ENCODE measurements around the gene CHRDL1.
"Not testable (repeated sequence)": the region's sequence is repeated elsewhere in the genome, so short reads cannot be mapped to it uniquely, and the experiment has no call there.

Gene CHRDL1, protein sequence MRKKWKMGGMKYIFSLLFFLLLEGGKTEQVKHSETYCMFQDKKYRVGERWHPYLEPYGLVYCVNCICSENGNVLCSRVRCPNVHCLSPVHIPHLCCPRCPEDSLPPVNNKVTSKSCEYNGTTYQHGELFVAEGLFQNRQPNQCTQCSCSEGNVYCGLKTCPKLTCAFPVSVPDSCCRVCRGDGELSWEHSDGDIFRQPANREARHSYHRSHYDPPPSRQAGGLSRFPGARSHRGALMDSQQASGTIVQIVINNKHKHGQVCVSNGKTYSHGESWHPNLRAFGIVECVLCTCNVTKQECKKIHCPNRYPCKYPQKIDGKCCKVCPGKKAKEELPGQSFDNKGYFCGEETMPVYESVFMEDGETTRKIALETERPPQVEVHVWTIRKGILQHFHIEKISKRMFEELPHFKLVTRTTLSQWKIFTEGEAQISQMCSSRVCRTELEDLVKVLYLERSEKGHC

DNA sequence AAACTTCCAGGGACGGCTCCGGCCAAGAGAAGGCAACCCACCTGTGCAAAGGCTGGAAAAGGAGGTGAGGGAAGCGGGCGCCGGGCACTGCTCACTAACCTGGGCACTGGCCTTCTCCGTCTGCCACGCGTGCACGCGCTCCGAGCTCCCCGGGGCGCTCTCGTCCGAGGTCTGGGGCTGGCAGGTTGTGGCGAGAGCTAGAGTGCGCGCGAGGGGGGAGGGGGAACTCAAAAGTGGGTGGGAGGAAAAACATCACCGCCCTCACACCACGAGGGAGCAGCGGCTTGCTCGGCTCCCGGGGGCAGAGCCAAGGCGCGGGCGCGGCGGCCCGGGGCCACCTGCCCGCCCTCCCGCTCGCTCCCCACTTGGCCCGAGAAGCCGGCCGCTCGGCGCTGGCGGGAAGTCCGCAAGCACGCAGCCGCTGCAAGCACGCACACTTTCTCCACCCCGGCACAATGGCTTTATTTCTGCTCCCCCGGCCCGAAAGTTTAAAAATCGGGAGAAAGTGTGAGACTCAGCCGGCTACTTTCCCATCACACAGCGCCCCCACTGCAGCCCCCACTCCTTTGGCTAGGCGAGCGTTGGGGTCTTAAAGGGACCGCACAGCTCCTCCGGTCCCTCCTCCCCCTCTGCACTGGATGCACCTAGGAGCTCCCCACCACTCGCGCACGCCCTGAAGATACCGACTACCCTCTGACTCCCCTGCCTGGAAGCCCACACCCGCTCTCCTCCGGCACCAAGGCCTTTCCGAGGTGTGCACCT is at the start of gene CHRDL1:
Gene CHRDL1 (minus strand): TSS at position 173 of the 762 bp plus-strand sequence. CDS start 3,636 bp downstream, outside the sequence.
- no peak for DNase-seq

DNA sequence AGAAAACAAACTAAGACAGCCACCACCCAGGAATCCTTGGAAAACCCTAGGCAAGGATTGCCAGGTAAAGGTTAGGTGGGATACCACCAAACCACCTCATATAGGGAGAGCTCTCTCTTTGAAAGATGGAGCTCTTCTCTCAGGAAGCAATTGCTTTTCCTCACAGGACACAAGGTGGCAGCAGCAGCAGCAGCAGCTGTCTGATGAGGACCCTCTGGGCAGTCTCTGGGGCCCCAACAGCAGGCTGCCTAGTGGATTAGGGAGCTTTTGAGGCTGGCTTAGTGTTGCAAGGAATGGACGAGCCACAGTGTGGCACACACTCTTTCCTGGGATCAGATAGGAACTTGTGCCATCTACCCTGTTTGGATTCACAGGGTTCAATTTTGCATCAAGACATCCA is 41.4 kb upstream of the CHRDL1 start:
- DNase-seq: no peak

DNA sequence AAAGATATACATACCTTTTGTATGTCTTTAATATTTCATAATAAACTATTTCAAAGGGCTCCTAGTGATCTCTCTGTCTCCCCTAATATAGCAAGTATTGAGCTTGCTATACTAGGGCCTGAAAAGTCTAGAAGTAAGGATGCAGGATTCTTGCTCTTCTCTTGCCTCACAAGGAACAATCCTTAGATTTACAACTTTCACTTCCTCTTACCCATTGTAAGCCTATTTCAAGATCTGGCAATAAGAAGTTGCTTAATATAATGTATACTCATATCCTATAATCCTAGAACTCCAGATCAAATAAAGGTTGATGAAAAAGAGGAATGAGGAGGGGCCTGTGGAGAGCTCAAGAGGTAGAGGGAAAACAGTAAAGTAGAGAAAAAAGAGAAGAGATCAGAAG is 40.8 kb upstream of the CHRDL1 start:
- DNase-seq: no peak

DNA sequence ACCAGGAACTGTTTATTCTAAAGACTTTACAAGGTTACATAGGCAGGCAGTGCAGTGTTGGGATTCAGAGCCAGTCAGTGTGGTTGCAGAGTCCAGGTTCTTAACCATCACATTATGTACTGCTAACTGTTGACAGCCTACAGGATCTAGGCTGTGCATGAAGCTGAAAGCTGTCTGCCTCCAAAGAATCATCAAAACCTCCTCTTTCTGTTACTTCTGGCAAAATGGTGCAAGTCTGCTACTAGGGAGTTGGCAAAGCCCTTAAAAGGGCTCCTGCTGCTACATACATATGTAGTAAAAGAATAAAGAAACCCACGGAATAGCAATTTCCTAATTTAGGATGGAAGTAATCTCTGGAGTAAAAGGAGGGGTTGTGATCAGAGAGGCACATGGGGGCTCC is 40.4 kb upstream of the CHRDL1 start:
- no peak for DNase-seq

DNA sequence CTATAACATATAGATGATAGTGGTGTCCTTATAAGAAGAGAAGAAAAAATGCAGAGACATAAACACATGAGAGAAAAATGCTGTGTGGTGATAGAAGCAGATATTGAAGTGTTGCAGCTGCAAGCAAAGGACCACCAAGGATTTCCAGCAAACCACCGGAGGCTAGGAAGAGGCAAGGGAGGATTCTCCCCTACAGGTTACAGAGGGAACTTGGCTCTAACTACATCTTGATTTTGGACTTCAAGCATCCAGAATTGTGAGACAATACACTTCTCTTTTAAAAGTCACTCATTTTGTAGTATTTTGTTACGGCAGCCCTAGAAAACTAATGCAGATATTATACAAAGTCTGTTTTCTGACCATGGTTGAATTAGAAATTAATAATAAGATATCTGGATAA is 30.4 kb upstream of the CHRDL1 start:
- DNase-seq: no peak

DNA sequence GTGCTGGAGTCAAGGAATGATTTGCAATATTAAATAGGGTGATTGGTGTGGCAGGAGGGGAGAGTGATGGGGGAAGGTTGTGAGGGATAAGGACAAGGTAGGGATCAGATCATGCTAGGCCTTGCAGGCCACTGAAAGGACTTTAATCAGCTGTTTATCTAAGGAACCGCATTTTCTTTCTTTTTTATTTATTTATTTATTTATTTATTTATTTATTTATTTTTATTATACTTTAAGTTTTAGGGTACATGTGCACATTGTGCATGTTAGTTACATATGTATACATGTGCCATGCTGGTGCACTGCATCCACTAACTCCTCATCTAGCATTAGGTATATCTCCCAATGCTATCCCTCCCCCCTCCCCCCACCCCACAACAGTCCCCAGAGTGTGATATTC is 20.9 kb upstream of the CHRDL1 start:
- not testable (repeated sequence) for DNase-seq

DNA sequence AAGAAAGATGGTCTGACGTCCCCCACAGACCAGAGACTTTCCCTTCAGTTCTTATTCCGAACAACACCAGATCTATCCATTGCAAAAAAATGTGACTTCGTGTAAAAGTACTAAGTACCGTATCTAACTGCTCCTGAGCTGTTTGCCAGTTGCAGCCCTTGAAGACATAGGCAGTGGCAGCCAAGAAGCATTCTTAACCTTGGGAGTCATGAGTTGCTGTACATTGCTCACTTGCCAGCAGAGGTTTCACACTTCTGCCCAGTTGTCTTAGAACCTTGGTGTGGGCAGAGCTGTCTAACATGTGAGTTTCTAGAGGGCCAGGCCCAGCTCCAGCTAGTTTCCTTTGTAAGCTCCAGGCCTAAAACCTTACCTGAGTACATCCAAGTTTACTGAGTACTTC is 10.5 kb upstream of the CHRDL1 start:
- no peak for DNase-seq

DNA sequence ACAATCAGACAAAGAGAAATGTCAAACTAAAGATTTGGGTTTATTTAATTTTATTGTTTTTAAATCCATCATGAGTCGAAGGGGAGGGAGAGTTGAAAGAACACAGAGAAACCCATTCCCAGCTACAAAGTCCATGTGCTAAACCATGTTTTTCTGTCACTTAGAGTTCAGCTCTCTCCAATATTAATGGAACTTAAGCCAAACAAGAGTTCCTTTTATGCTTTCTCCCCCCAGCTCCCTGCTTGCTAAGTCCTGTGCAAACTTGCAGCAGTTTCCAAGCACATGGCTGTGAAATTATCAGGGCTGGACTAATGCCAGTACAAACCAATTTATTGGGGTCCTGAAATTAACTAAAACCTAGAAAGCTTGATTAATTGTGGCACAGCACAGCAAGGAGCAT is 9.7 kb upstream of the CHRDL1 start:
- DNase-seq: no peak

DNA sequence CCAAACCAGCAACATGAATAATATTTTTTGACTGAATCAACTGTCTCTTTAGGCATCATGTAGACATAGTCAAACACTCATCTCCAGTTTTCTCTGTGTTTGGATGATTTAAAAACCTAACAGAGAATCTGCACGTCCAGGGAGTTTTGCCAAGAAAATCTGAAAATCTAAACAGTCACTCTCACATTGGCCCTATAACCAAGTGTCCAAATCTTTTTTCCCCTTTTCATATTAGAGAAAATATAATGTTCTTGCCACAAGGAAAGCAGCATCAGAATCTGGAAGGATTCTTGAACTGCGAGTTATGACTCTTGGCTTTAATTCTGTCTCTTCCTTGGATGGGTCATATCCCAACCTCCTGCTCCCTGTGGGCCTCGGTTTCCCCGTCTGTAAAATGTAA is 8.8 kb upstream of the CHRDL1 start:
- no peak for DNase-seq

DNA sequence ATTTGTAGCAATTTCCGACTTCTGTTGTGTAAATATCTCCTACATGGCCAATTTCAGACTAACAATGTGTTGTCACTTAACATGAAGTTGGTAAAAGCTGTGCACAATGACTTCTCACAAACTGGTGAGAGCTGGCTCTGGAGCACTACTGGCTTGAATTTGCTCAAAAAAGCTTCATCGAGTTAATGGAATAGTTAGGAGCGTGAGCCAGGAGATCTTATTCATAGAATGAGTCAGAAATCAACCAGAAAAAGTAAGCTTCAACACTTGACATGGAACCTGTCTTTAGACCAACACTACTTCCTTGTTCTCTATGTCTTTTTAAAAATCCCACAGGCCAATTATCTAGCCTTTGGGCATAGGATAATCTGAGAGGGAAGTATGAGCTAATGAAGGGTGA is 7.9 kb upstream of the CHRDL1 start:
- DNase-seq: no peak

DNA sequence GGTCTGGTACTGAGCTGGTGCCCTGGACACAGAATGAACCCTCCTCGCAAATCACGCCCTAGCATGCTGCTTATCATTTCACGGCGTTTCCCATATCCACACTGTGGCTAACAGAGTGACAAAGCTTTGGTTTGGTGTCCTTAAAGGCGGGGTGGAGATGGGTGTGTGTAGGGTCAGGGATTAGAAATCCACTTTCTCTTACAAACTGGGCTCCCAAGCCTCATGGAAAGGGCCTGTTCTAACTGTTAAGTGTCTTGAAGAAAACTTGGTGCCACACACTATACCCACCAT is 735 bp upstream of the CHRDL1 start:
- DNase-seq: no peak

DNA sequence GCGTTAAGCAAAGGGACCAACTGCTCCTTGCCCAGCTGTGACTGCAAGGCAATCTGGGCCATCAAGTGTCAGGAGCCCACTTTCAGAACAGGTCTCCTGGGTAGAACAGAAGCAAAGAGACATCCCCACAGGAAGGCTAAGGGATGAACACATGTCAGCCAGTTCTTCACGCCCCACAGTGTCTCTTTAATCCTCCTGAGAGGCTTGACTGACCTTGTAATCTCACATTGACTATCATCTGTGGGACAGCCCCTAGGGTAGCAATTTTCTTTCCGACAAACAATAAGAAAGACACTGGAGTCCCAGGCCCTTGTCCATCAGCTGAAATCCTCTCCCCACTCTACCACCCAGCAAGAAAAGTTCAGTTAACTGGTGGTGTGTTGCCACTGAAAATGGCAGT is 1.0 kb downstream of the CHRDL1 start:
- no peak for DNase-seq

DNA sequence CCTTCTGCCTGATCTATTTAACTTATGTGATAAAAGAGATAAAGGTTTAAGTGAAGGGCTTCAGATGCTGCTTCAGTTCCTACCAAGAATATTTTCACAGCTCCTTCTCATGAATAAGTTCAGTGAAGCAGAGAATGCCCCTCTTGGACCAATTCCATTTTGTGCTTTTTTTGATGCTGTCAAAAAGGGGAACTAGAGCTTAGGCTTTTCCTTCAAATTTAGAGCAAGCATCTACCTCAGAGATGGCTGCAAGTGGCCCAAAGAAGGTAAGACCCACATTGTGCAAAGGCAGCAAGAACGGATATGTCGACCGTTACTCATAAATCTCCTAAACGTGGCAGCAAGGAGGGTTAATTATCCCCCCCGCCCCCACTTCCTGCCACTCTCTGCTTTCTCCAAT is 4.5 kb downstream of the CHRDL1 start:
- DNase-seq: no peak

DNA sequence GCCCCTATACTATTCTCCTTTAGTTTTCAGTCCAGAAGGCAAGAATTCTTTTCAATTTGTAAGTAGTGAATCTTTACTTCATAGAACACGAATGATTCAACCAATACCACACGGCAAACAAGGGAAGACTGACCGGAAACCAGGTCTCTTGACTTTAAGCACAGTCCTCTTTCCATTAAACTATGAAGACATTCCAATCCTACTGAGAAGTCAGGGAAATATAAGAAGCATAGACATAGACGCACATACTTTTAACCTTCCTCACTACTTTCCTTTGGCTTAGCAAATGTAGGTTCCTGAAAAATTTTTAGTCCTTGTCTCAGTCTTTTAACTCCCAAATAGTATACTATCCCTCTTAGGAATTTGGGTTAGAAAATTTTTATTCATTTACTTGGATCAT is 9.1 kb downstream of the CHRDL1 start:
- DNase-seq: no peak

DNA sequence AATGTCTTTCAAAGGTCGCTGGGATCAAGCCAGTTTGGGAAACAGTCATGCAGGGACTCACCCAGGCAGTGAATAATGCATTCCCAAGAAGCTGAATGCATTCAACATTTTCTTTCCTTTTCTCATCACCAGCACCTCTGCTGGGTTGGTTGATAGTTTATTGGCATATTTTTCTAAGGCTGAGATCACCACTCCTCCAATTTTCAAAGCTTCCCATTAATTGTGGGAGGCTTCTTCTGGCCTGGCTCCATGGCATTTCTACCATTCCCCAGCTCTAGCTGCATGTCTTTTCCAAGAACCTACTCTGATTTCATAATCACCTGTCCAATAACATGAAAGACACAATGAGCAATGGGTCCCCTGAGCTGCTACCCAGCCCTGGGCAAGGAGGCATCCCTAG is 35.8 kb downstream of the CHRDL1 start:
- DNase-seq: no peak

DNA sequence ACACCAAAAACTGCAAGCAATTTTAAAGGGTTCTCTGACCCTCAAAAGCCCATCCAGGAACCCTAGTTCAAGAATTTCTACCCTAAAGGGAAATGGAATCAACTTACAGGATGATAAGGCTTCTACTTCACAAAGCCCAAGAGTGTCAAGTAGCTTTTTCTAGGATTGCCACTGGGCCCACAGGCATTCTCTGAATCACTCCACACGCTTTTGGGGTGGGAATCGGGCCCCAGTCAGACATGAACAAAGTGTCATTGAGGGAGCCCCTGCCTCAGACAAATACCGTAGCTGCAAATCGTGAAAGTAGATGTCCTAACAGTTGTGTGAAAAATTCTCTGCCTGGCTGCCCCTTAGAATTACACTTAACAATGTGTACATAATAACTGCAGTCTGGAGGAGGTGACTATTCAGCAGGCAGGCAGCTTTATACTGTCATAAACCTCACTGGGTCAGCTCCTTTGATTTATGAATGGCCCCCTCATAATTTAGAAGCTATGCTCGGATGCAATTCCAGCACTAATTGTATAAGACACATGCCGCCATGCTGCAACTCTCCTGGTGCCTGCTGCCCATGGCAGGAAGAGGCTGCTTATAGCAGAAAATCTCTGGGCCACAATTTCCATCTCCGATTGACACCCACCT is 36.7 kb downstream of the CHRDL1 start:
- DNase-seq: no peak

DNA sequence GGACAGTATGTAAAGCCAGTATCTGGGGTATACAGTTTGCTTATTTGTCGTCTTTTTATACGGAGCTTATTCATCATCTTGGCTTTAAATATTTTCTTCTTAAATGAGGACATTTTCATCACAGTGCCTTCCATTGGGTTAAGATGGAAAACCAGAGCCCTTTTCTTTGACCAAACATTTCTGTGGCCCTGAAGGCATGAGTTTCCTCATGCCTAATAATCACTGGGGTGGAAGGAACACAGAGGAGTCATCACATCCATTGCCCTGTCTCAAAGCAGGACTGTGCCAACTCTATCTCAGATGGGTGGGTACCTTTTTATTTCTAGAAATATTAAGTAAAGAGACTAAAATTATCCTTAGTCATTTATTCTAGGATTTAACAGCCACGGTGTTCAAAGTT is 40.0 kb downstream of the CHRDL1 start:
- DNase-seq: no peak

DNA sequence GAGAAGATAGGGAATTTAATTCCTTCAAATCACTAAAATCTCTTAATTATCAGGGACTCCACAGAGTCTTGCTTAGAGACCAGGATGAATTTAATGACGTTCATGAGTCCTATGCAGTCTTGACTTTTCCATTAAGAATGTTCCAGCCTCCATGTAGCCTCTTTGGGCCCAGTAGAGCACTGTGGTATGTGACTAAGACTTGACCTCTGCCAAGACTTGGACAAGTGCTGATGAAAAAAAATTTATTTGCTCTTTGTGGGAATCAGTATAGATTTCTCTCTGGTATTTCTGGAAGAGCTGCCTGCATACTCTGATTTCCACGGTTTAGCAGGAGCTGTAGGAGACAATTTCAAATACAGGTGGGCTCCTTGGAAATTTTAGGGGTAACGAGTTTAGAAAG is 40.6 kb downstream of the CHRDL1 start:
- DNase-seq: no peak

DNA sequence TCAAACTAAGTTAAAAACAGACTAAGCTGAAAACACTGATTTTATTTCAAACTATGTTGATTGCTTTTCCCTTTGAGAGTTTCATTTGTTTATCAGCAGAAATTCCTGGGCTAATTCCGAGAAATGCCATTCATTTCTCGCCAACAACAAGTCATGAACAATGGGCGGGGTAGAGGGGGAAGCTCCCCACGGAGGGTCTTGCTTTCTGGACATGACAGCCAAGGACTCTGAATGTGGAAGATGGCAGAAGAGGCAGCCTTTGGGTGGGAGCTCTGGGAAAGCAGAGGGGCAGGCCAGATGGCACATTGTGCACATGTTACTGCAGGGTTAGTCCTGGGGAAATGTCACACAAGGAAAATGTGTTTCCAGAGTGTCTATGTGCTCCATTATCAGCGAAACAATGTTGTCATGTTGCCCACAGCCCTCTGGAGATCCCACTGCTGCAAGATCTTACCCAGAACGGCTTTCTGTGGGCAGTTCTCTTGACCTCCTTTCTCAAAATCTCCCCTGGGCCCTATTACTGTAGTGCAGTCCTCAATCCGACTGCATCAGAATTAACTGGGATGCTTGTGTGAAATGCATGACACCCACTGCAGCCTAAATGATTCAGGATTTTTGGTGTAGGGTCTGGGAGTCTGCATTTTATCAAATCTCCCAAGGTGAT is 45.0 kb downstream of the CHRDL1 start:
- DNase-seq: no peak

DNA sequence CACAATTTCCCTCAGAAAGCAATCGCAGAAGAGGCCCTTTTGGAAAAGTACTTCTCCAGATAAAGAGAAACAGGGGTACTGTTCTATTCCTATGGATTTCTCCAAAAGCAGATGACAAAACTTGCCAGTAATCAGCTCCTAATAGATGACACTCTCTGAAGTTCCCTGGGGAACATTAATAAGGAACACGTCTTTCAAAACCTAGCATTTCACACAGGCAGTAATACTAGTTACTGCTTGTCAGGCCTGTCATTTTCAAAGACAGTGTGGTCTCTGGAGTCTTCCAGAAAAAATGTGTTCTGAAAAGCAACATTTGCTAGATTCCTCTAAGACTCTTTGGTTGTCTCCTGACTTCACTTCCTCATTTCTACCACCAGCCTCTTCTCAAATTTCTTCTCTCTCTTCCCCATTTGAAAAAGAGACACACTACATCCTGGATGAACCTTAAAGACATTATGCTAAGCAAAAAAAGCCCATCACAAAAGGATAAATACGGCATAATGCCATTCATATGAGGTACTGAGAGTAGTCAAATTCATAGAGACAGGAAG is 47.3 kb downstream of the CHRDL1 start:
- DNase-seq: no peak

DNA sequence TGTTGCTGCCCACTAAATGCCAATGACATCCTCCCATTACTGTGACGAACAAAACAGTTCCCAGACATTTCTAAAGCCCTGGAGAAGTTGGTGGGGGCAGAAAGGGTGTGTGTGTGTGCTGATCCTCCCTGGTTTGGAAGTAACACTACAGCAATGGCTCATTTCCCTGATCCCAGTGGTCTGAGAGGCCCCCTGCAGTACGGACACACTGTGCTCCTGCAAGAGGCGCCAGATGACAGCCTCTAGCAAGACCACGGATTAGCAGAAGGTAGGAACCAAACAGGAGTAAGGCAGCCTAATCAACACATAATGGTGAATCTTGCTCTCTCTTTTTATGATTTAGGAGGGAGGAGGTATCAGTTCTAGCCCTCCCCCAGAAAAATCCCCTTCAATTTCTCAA is 49.6 kb downstream of the CHRDL1 start:
- DNase-seq: no peak

DNA sequence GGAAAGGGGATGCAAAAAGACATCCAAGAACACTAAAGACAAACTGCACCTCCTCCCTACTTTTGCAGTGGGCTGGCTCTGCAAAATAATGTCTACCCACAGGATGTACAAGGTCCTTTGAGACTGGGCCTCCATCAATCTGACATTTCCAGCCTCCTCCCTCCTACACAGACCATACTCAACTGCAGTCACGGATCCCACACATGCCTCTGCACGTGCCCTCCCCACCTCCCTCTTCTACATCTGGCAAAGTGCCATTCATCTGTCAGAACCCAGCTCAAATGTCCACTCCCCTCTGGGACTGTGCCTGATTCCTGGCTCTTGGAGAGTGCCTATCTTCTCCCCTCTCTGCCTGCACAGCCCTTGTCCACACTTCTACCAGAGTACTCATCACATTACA is 50.3 kb downstream of the CHRDL1 start:
- DNase-seq: no peak

DNA sequence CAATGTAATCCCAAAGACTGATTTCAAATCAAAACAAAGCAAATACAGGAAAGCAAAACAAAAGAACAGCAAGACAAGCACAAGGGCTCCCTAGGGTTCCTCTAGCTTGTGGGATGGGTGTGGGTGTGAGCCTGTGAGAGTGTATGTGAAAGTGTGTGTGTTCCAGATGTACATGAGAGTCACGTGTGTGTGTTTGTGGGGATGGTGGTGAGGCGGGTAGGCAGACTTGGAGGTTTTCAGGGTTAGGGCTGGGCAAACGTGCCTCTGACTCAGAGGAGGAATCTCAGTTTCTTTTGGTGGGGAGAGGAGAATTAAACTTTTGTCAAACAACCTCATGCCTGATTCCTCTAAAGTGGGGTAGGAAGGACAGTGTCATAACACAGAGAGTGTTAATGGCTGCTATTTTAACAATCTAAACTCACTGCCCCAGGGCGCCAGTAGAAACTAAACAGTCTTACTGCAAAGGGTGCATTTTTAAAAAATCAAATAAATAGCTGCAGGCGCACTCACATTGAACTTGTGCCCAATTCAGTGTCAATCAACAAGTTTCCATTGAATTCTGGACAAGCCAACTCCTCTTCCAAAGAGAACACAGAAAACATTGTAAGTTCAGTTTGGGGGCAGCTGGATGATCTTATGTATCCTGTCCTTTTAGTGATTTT is 51.8 kb downstream of the CHRDL1 start:
- no peak for DNase-seq
